Measurements from ENCODE around the gene INSIG2. TPM values are rescaled to one million over a fixed set of nuclear protein-coding genes. Genes with fewer than 3 reads are reported as not detected.

INSIG2 gene
- total RNA-seq, 1 donor from 2014 or later = 27.7 TPM

DNA sequence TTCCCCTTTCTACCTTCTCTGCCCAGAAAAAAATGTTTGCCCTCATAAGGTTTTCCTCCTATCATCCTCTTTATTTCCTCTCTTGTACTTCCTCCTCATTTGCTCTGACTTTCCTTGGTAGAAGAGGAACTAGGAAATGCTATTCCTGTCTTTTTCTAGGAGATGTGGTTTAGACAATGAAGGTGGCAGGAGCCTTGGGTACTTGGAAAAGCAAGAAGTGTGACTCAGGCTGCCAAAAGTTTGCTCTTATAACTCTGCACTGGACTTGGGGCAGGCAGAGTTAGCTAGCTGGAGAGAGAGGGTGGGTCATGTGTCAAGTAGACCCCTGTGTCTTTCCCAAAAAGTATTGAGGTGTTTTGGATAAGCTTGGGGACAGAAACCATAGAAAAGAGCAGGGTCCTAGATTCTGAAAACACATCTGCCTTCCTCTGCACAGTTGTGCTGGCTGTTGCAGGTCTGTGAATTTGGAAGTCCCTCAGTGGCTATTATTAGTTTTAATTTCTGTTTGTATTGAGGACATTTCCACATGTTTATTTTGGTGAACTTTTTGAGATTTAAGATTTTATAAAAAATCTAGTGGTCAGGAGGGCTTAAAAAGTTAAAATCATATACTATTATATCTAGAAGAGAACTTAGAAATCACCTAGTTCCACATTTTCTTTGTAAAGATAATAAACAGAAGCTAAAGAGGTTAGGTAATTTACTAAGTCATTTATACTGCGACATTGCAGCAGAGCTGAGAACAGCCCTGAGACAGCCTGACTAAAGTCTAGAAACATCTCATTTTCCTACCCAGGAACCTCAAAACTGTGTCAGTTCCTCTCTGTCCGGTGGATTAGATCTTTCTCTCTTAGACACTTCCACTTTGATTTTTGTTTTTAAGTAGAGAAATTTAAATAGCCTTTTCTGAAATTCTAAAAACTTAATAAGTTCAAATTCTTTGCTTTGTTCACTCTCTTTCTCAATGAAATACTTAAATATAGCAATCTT is 16.0 kb downstream of the INSIG2 start:
- Mint-ChIP-seq H3K9me3 (ENCODE audit: low read depth) (no peaks in the 10 kb centered on the region), H3K36me3 (ENCODE audit: low read depth) (peaks cover 24% of the 10 kb centered on the region), H3K4me1 (ENCODE audit: low read depth) (no peaks in the 10 kb centered on the region), H3K27me3 (ENCODE audit: low read depth) (no peaks in the 10 kb centered on the region), H3K4me3 (ENCODE audit: unreplicated experiment) (no peak overlapping the region), H3K27ac (ENCODE audit: unreplicated experiment) (no peak overlapping the region)
- TF ChIP-seq, protein P1, sequence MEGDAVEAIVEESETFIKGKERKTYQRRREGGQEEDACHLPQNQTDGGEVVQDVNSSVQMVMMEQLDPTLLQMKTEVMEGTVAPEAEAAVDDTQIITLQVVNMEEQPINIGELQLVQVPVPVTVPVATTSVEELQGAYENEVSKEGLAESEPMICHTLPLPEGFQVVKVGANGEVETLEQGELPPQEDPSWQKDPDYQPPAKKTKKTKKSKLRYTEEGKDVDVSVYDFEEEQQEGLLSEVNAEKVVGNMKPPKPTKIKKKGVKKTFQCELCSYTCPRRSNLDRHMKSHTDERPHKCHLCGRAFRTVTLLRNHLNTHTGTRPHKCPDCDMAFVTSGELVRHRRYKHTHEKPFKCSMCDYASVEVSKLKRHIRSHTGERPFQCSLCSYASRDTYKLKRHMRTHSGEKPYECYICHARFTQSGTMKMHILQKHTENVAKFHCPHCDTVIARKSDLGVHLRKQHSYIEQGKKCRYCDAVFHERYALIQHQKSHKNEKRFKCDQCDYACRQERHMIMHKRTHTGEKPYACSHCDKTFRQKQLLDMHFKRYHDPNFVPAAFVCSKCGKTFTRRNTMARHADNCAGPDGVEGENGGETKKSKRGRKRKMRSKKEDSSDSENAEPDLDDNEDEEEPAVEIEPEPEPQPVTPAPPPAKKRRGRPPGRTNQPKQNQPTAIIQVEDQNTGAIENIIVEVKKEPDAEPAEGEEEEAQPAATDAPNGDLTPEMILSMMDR (IDR thresholded peaks at IDR 0.05) = no peak
- DNase-seq (ENCODE audit: low spot score) = no peak

DNA sequence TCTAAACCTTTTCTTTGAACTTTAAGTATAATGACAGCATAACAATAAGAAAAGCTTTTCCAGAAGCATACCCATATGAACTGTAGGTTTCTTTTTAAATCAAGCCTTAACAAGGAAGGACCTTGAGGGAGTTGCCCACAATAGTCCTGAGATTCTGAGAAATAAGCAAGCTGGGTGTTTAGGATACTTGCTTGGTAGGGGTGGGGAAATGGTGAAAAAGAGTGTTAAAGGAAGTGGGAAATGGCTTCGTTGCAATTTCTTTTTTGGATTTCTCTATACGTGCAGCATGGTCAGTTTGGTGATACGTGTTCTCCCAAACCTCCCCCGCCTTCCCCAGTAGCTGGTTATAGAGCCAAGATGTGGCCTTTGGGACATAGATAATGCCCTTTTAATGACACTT is 17.2 kb downstream of the INSIG2 start:
- DNase-seq (ENCODE audit: low spot score) = no peak
- peaks cover 21% of the 10 kb centered on the region for H3K36me3 Mint-ChIP-seq (ENCODE audit: low read depth)
- H3K27ac Mint-ChIP-seq (ENCODE audit: unreplicated experiment) = no peak overlapping the region
- H3K27me3 Mint-ChIP-seq (ENCODE audit: low read depth) = no peaks in the 10 kb centered on the region
- TF ChIP-seq, protein P1 (IDR thresholded peaks at IDR 0.05) = no peak
- H3K9me3 Mint-ChIP-seq (ENCODE audit: low read depth) = no peaks in the 10 kb centered on the region
- no peaks in the 10 kb centered on the region for H3K4me1 Mint-ChIP-seq (ENCODE audit: low read depth)
- H3K4me3 Mint-ChIP-seq (ENCODE audit: unreplicated experiment) = no peak overlapping the region

DNA sequence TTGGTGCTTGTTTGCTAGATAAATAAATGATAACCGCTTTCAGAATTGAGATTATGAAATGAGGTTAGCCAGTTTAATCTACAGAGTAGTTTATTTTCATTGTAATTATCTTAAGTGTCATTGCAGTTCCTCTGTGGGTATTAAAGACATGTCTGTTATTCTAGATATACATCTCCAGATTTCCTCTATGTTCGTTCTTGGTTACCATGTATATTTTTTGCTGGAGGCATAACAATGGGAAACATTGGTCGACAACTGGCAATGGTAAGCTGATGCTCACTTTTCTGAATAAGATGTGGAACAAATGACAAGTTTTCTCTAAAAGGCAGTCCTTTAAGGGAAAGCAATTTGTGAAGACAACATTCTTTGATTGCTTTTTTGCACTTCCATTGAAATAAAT is 18.7 kb downstream of the INSIG2 start:
- Mint-ChIP-seq H3K4me3 (ENCODE audit: unreplicated experiment) (no peak overlapping the region), H3K27ac (ENCODE audit: unreplicated experiment) (no peak overlapping the region), H3K9me3 (ENCODE audit: low read depth) (no peaks in the 10 kb centered on the region), H3K36me3 (ENCODE audit: low read depth) (peaks cover 29% of the 10 kb centered on the region), H3K4me1 (ENCODE audit: low read depth) (no peaks in the 10 kb centered on the region), H3K27me3 (ENCODE audit: low read depth) (no peaks in the 10 kb centered on the region)
- DNase-seq (ENCODE audit: low spot score) = no peak
- TF ChIP-seq, protein P1 (IDR thresholded peaks at IDR 0.05) = no peak

DNA sequence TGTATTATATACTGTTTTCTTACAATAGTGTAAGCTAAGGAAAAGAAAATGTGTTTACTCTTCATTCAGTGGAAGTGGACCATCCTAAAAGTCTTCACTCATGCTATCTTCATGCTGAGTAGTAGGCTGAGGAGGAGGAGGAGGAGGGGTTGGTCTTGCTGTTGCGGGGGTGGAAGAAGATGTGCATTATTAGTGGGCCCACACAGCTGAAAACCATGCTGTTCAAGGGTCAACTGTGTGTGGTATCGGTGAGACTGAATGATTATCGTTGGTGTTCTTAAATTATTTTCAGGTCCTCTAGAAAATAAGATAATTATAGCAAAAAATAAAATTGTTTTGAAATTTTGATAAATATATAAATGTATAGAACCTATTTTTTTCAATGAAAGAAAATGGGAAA is 22.0 kb downstream of the INSIG2 start:
- Mint-ChIP-seq H3K4me3 (ENCODE audit: unreplicated experiment) (no peak overlapping the region), H3K9me3 (ENCODE audit: low read depth) (no peaks in the 10 kb centered on the region), H3K27ac (ENCODE audit: unreplicated experiment) (no peak overlapping the region), H3K36me3 (ENCODE audit: low read depth) (peaks cover 32% of the 10 kb centered on the region), H3K27me3 (ENCODE audit: low read depth) (no peaks in the 10 kb centered on the region), H3K4me1 (ENCODE audit: low read depth) (peaks cover 8% of the 10 kb centered on the region)
- TF ChIP-seq, protein P1 (IDR thresholded peaks at IDR 0.05) = no peak
- no peak for DNase-seq (ENCODE audit: low spot score)

DNA sequence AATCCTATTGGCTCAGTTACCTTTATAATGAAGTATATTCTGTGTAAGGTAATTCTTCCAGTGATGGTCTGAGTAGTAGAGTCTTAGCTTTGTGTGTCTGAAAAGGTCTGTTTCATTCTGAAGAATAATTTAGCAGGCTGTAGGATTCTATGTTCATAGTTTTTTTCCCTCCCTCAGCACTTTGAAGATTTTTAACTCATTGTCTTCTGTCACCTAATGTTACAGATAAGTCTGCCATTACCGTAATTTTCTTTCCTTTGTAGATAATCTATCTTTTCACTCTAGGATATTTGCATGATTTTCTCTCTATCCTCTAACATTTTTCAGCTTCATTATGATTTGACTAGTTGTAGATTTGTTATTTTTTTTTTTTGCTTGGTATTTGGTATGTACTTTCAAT is 22.7 kb downstream of the INSIG2 start:
- DNase-seq (ENCODE audit: low spot score) = no peak
- H3K4me3 Mint-ChIP-seq (ENCODE audit: unreplicated experiment) = no peak overlapping the region
- H3K27me3 Mint-ChIP-seq (ENCODE audit: low read depth) = no peaks in the 10 kb centered on the region
- no peak overlapping the region for H3K27ac Mint-ChIP-seq (ENCODE audit: unreplicated experiment)
- peaks cover 8% of the 10 kb centered on the region for H3K4me1 Mint-ChIP-seq (ENCODE audit: low read depth)
- no peaks in the 10 kb centered on the region for H3K9me3 Mint-ChIP-seq (ENCODE audit: low read depth)
- H3K36me3 Mint-ChIP-seq (ENCODE audit: low read depth) = peaks cover 32% of the 10 kb centered on the region
- TF ChIP-seq, protein P1 (IDR thresholded peaks at IDR 0.05) = no peak

All from chondrocyte (in vitro differentiated cells).